K562 (cell line): ENCODE results near the gene CTSW. TPM values are rescaled to one million over a fixed set of nuclear protein-coding genes. Genes with fewer than 3 reads are reported as not detected.
A peak's percentile ranks its signal among the peaks of the same experiment; 100 is the strongest.

ENCODE experiments used
- NR1H2 ChIP-seq: sonication (generic); formaldehyde crosslinking; IDR thresholded peaks from 2 replicates; pipeline ENCODE4 v1.4.0; 2020; ENCODE audit warnings: mild to moderate bottlenecking, missing genetic modification reagents
- PCBP2 ChIP-seq: fragments of 200-400 bp; formaldehyde crosslinking; IDR thresholded peaks from 2 replicates; pipeline ENCODE4 v1.6.1; 2018; ENCODE audit warnings: low read length, low read depth, mild to moderate bottlenecking, moderate library complexity; ENCODE audit not compliant: poor library complexity, severe bottlenecking
- RHOXF2B ChIP-seq: fragments of 250-450 bp; sonication (Bioruptor Pico); conservative IDR thresholded peaks from 2 replicates; pipeline ENCODE4 v1.5.1; 2021
- RUNX1 ChIP-seq: sonication (generic); IDR thresholded peaks from 2 replicates; pipeline ENCODE4 v1.6.1; 2016; ENCODE audit warnings: antibody characterized with exemption, low read depth
- SIRT6 ChIP-seq: IDR thresholded peaks from one replicate; pipeline ENCODE4 v1.6.1; 2012; ENCODE audit warnings: low read depth, mild to moderate bottlenecking, control low read depth, inconsistent platforms, low read length, moderate library complexity
- SP1 ChIP-seq: sonication (generic); formaldehyde crosslinking; IDR thresholded peaks from 2 replicates; pipeline ENCODE4 v1.8.1; 2022; ENCODE audit warnings: mild to moderate bottlenecking, missing genetic modification reagents
- TAF15 ChIP-seq: fragments of 200-400 bp; formaldehyde crosslinking; IDR thresholded peaks from 2 replicates; pipeline ENCODE4 v1.6.1; 2017; ENCODE audit warnings: mild to moderate bottlenecking, low read depth, low read length, moderate library complexity
- TBL1XR1 ChIP-seq, 2 experiments: IDR thresholded peaks; 2 replicates each; pipeline ENCODE4 v1.6.1; 2012; ENCODE audit warnings: improper control_type of control experiment in 2 of 2, low read length in 2 of 2, mild to moderate bottlenecking in 1 of 2
- TCFL5 ChIP-seq: fragments of 250-450 bp; sonication (Bioruptor Pico); conservative IDR thresholded peaks from 2 replicates; pipeline ENCODE4 v1.6.1; 2021; ENCODE audit warnings: mild to moderate bottlenecking, moderate library complexity, matching md5 sums
- ZNF232 ChIP-seq: sonication (generic); formaldehyde crosslinking; IDR thresholded peaks from 2 replicates; pipeline ENCODE4 v1.8.0; 2022; ENCODE audit warnings: mild to moderate bottlenecking, missing genetic modification reagents
- ZNF318 ChIP-seq, 2 experiments: fragments of 450-650 bp; IDR thresholded peaks; 2 replicates each; pipeline ENCODE4 v1.6.1; 2016; ENCODE audit warnings: mild to moderate bottlenecking in 2 of 2, borderline replicate concordance in 1 of 2, low read depth in 1 of 2, moderate library complexity in 1 of 2
- polyA plus RNA-seq, 8 experiments: library from polyadenylated mRNA; depleted of rRNA in 4 of 8; stranded (reverse) in 5 of 8; unstranded in 3 of 8; fragments of >200 nt; fragmentation: Nextera tagmentation in 2 of 8; fragmentation: Illumina TruSeq in 1 of 8; extraction: Ambion mirVana in 2 of 8; extraction: Trizol in 1 of 8; gene quantifications; 2 replicates each; pipeline versions ENCODE4 v1.2.1 to v1.2.3, GENCODE V29; 2011 to 2014; ENCODE audit warnings: inconsistent platforms in 1 of 8, missing spikeins in 1 of 8
- total RNA-seq, 7 experiments: library from RNA; depleted of rRNA in 6 of 7; stranded (reverse); fragments of >200 nt in 6 of 7; fragmentation: Illumina TruSeq in 2 of 7; extraction: Trizol in 2 of 7; gene quantifications; 2 replicates each; pipeline versions ENCODE4 v1.2.1 to v1.2.3, GENCODE V29; 2011 to 2021; ENCODE audit warnings: low replicate concordance in 1 of 7
- TF ChIP-seq, protein P1 (sequence below), 3 experiments: IDR thresholded peaks in 2 of 3; conservative IDR thresholded peaks in 1 of 3; 2 replicates each; pipeline ENCODE4 v1.5.1; 2011 to 2012; ENCODE audit warnings: low read length in 3 of 3, mild to moderate bottlenecking in 3 of 3, control low read depth in 2 of 3, improper control_type of control experiment in 1 of 3, inconsistent platforms in 1 of 3, low read depth in 1 of 3, mixed read lengths in 1 of 3, moderate library complexity in 1 of 3; ENCODE audit not compliant: insufficient read depth in 2 of 3
- TF ChIP-seq, protein P2 (sequence below): sonication (generic); IDR thresholded peaks from 2 replicates; pipeline ENCODE4 v1.6.1; 2016
- TF ChIP-seq, protein P3 (sequence below): fragments of 450-650 bp; conservative IDR thresholded peaks from 2 replicates; pipeline ENCODE4 v1.6.1; 2016; ENCODE audit warnings: missing genetic modification characterization, low read depth, mild to moderate bottlenecking, control low read depth, missing compliant biosample characterization

Gene CTSW
- total and polyA plus RNA-seq, 9 of the 15 experiments (the other 6 are each of a cell fraction or from before 2014, with no cell fraction given): 0.04 TPM; not detected in 8

DNA sequence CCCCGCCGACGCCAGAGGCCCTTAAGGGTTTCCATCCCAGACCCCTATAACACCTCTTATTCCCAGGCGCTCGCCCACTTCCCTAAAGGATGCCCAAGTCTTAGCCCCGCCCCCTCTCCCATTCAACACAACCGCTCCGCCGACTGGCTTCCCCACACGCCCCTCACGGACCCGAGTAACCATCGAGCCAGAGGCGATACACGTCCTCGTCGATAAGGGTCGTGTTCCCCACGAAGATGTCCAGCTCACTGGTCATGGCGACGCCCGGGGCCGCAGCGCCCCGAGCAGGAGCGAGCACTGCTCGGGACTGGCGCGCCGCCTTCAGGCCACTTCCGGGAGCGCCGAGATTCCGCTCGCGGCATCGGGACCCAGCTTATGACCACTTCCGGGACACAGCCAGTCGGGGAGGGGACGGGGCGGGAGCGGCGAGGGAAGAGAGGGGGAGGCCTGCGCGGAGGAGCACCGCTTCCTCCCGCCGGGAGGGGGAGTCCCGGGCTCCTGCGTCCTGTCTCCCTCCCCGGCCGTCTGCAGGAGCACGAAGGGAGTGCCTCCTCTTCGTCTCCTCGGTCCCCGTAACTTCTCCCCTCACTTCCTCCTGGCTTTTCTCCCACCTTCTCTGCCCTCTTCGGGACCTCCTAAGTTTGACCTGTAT lies 8.7 kb downstream of the CTSW start, which contains the start of gene FIBP (continued):
- no peak for TF ChIP-seq ZNF318 (IDR thresholded peaks at IDR 0.05; ENCODE audit: borderline replicate concordance in 1 of 2, low read depth in 1 of 2)
- peak; percentile 92 for TF ChIP-seq SP1 (CRISPR knock-in tag)
- peak in 1 of 2 experiments; percentile 41; a peak in 1 of 4 replicates for TF ChIP-seq TBL1XR1 (IDR thresholded peaks at IDR 0.05; ENCODE audit: low read length in 2 of 2)
- TF ChIP-seq PCBP2: no peak
- TF ChIP-seq, protein P1, sequence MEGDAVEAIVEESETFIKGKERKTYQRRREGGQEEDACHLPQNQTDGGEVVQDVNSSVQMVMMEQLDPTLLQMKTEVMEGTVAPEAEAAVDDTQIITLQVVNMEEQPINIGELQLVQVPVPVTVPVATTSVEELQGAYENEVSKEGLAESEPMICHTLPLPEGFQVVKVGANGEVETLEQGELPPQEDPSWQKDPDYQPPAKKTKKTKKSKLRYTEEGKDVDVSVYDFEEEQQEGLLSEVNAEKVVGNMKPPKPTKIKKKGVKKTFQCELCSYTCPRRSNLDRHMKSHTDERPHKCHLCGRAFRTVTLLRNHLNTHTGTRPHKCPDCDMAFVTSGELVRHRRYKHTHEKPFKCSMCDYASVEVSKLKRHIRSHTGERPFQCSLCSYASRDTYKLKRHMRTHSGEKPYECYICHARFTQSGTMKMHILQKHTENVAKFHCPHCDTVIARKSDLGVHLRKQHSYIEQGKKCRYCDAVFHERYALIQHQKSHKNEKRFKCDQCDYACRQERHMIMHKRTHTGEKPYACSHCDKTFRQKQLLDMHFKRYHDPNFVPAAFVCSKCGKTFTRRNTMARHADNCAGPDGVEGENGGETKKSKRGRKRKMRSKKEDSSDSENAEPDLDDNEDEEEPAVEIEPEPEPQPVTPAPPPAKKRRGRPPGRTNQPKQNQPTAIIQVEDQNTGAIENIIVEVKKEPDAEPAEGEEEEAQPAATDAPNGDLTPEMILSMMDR (IDR thresholded peaks at IDR 0.05 in 2 of 3, conservative IDR thresholded peaks at IDR 0.05 in 1 of 3; ENCODE audit: insufficient read depth in 2 of 3, low read depth in 1 of 3, low read length in 3 of 3): peak; percentile 91 to 98 (median 93)
- TF ChIP-seq ZNF232 (CRISPR knock-in tag): no peak
- TF ChIP-seq TAF15: no peak
- no peak for TF ChIP-seq RUNX1
- no peak for TF ChIP-seq RHOXF2B
- TF ChIP-seq NR1H2 (CRISPR knock-in tag): peak; percentile 72; the same call in 1 of the 2 replicates
- TF ChIP-seq, protein P2, sequence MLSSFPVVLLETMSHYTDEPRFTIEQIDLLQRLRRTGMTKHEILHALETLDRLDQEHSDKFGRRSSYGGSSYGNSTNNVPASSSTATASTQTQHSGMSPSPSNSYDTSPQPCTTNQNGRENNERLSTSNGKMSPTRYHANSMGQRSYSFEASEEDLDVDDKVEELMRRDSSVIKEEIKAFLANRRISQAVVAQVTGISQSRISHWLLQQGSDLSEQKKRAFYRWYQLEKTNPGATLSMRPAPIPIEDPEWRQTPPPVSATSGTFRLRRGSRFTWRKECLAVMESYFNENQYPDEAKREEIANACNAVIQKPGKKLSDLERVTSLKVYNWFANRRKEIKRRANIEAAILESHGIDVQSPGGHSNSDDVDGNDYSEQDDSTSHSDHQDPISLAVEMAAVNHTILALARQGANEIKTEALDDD: no peak
- no peak for TF ChIP-seq SIRT6
- TF ChIP-seq TCFL5: no peak
- TF ChIP-seq, protein P3, sequence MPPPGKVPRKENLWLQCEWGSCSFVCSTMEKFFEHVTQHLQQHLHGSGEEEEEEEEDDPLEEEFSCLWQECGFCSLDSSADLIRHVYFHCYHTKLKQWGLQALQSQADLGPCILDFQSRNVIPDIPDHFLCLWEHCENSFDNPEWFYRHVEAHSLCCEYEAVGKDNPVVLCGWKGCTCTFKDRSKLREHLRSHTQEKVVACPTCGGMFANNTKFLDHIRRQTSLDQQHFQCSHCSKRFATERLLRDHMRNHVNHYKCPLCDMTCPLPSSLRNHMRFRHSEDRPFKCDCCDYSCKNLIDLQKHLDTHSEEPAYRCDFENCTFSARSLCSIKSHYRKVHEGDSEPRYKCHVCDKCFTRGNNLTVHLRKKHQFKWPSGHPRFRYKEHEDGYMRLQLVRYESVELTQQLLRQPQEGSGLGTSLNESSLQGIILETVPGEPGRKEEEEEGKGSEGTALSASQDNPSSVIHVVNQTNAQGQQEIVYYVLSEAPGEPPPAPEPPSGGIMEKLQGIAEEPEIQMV (tag): no peak
